CD4-positive, alpha-beta T cell (primary cell): ENCODE data around the gene PFKFB3. TPM values are rescaled to one million over a fixed set of nuclear protein-coding genes. Genes with fewer than 3 reads are reported as not detected.

Experiments used
- ATAC-seq: fragments of 200-7000 bp; cut with Tn5 transposase; one replicate; pipeline ENCODE4 v1.10.0; 2022; ENCODE audit warnings: mild to moderate bottlenecking; ENCODE audit not compliant: poor library complexity
- CTCF ChIA-PET: fragments of 350-600 bp; sonication (Branson Sonifier 250); formaldehyde crosslinking; loops from one replicate; lab custom pipeline; 2021; ENCODE audit warnings: antibody characterized with exemption, inconsistent platforms; lab: Charles Lee
- POLR2A ChIA-PET: fragments of 350-600 bp; sonication (Branson Sonifier 250); formaldehyde crosslinking; loops from one replicate; lab custom pipeline; 2021; ENCODE audit warnings: antibody characterized with exemption, inconsistent platforms; lab: Charles Lee
- DNase-seq, 14 experiments: peaks; one replicate each; pipeline ENCODE4 v3.0.0-alpha.2; 2013 to 2020; ENCODE audit warnings: mixed read lengths in 2 of 14
- H3K27ac ChIP-seq, 2 donors: one replicate each; pipeline versions ENCODE4 v1.5.1 to v1.7.0; 2013; ENCODE audit warnings: low read length in 2 of 2, low read depth in 1 of 2, mild to moderate bottlenecking in 1 of 2
- H3K27me3 ChIP-seq, 2 experiments: 1 replicate in 1 of 2; 2 replicates in 1 of 2; pipeline versions ENCODE4 v1.6.1 to v1.7.0; 2013; ENCODE audit warnings: low read length in 2 of 2, control low read depth in 1 of 2, mild to moderate bottlenecking in 1 of 2, moderate library complexity in 1 of 2; ENCODE audit not compliant: insufficient read depth in 2 of 2, control insufficient read depth in 1 of 2
- H3K36me3 ChIP-seq: one replicate; pipeline ENCODE4 v1.6.1; 2013; ENCODE audit warnings: low read length, control low read depth; ENCODE audit not compliant: insufficient read depth
- H3K4me1 ChIP-seq: one replicate; pipeline ENCODE4 v1.6.1; 2013; ENCODE audit warnings: low read length, control low read depth; ENCODE audit not compliant: insufficient read depth
- H3K4me3 ChIP-seq: one replicate; pipeline ENCODE4 v1.5.1; 2013; ENCODE audit warnings: mild to moderate bottlenecking, low read length, moderate library complexity
- H3K9me3 ChIP-seq, 2 experiments: 1 replicate in 1 of 2; 2 replicates in 1 of 2; pipeline versions ENCODE4 v1.6.1 to v1.7.0; 2013; ENCODE audit warnings: low read length in 2 of 2, mild to moderate bottlenecking in 2 of 2, control low read depth in 1 of 2, moderate library complexity in 1 of 2; ENCODE audit not compliant: control insufficient read depth in 1 of 2, insufficient read depth in 1 of 2
- H3K27ac Mint-ChIP-seq: one replicate; pipeline ENCODE4 v1.8.0; 2020; ENCODE audit warnings: mixed read lengths
- H3K27me3 Mint-ChIP-seq: one replicate; pipeline ENCODE4 v1.8.0; 2021; ENCODE audit warnings: mixed read lengths
- H3K36me3 Mint-ChIP-seq: one replicate; pipeline ENCODE4 v1.8.0; 2021; ENCODE audit warnings: low read depth, mixed read lengths
- H3K4me1 Mint-ChIP-seq: one replicate; pipeline ENCODE4 v1.8.0; 2021; ENCODE audit warnings: low read depth, mixed read lengths
- H3K4me3 Mint-ChIP-seq: one replicate; pipeline ENCODE4 v1.8.0; 2020; ENCODE audit warnings: mild to moderate bottlenecking, mixed read lengths
- H3K9me3 Mint-ChIP-seq: one replicate; pipeline ENCODE4 v1.8.0; 2020; ENCODE audit warnings: mixed read lengths
- intact Hi-C, 2 experiments: fragments of 100-400 bp; cut with DNase I in 1 of 2; cut with micrococcal nuclease in 1 of 2; formaldehyde crosslinking; loops; one replicate each; pipeline versions ENCODE4 v1.15.1 to v1.9.0; 2023 to 2025; cut with DNase I, micrococcal nuclease
- total RNA-seq, 174 experiments: library from RNA in 2 of 174; stranded (reverse) in 2 of 174; gene quantifications; one replicate each; pipeline ENCODE4 v1.2.3 and lab custom pipeline; 2021 to 2026
- TF ChIP-seq, protein P1 (sequence below): fragments of 200-600 bp; IDR thresholded peaks from one replicate; pipeline ENCODE4 v1.8.0; 2022; ENCODE audit warnings: antibody characterized with exemption, mild to moderate bottlenecking

The PFKFB3 gene
- total RNA-seq, 2 experiments from 2014 or later = 142 to 145 TPM

DNA sequence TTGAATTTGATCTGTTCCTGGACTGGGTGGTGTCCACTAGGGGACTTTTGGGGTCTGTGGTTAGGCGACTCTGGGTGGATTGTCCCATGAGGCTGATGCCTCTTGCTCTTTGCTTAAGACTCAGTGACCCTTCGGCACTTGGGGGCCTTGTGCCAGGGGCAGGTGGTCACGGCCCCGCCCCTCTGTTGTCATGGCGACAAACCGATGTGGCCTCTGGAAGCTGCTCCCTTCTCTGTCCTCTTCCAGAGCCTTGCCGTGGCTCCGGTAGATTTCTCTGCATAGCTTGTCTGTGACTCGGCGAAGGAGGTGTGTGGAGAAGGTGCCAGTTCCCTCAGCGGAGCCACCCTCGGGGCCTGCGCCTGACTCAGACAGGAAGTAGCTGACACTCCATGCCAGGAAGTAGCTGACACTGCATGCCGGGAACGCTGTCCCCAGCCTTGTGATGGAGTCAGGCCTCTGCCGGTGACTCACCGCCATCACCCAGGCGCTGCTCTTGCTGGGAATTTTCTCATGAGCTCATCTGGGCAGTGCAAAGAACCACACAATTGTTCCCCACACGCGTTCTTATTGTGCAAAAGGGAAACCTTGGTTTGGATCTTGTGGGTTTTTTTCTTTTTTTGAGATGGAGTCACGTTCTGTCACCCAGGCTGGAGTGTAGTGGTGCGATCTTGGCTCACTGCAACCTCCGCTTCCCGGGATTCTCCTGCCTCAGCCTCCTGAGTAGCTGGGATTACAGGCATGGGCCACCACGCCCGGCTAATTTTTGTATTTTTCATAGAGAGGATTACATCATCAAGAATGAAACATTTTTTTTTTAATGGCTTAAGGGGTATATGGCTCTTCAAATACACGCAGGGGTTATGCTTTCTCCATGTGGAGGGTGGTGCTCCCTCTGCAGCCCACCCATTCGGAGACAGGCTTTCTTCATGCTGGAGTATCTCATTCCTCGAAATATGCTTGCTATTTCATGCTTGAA is 72.6 kb downstream of the PFKFB3 start:
- Mint-ChIP-seq H3K4me3 (peak overlapping the region; percentile 43), H3K27ac (peak overlapping the region; percentile 91), H3K27me3 (no peaks in the 10 kb centered on the region), H3K4me1 (peaks cover 35% of the 10 kb centered on the region), H3K36me3 (no peaks in the 10 kb centered on the region), H3K9me3 (peaks cover 3% of the 10 kb centered on the region)
- peak overlapping the region; percentile 15 to 73 for H3K27ac ChIP-seq
- POLR2A ChIA-PET = interaction anchor here (0.5 to 1.8 kb wide), 12 partner anchors 9 to 581 kb away, joined by 3 to 22 read pairs (median 4); partner anchors contain the start of gene PFKFB3
- H3K36me3 ChIP-seq = no peaks in the 10 kb centered on the region
- ATAC-seq (peak; percentile 89), DNase-seq (peak; percentile 63 to 97 (median 85))
- CTCF ChIA-PET = interaction anchor here (0.6 to 1.6 kb wide), 6 partner anchors 16 to 126 kb away, joined by 3 to 8 read pairs (median 4); partner anchors contain the start of gene PFKFB3
- H3K4me1 ChIP-seq = peaks cover 42% of the 10 kb centered on the region
- H3K9me3 ChIP-seq = no peaks in the 10 kb centered on the region
- H3K4me3 ChIP-seq = peak overlapping the region; percentile 34
- TF ChIP-seq, protein P1, sequence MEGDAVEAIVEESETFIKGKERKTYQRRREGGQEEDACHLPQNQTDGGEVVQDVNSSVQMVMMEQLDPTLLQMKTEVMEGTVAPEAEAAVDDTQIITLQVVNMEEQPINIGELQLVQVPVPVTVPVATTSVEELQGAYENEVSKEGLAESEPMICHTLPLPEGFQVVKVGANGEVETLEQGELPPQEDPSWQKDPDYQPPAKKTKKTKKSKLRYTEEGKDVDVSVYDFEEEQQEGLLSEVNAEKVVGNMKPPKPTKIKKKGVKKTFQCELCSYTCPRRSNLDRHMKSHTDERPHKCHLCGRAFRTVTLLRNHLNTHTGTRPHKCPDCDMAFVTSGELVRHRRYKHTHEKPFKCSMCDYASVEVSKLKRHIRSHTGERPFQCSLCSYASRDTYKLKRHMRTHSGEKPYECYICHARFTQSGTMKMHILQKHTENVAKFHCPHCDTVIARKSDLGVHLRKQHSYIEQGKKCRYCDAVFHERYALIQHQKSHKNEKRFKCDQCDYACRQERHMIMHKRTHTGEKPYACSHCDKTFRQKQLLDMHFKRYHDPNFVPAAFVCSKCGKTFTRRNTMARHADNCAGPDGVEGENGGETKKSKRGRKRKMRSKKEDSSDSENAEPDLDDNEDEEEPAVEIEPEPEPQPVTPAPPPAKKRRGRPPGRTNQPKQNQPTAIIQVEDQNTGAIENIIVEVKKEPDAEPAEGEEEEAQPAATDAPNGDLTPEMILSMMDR = no peak
- intact Hi-C loops = loop anchor here in 1 of 2 experiments (1.0 to 10.0 kb wide), 4 partner anchors 16 to 109 kb away; no protein-coding TSS in a partner anchor
- no peaks in the 10 kb centered on the region for H3K27me3 ChIP-seq

DNA sequence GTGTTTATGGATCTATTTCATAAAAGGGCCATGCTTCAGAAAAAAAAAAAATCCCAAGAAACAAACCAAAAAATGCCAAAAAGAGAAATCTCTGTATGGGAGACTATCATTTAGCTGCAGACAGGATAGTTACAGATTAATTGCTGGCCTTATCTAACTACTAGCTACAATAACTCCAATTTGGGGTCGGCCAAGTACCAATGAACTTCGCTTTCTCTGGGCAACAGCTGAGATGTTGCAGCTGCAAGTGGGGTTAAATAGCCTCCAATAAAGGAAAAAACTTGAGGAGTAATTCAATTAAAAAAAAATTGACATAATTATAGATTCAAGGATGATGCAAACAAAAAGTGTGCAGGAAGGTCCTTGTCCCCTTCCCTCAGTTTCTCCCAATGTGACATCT is 73.6 kb downstream of the PFKFB3 start:
- no peak for ATAC-seq
- H3K27ac ChIP-seq = no peak overlapping the region
- intact Hi-C loops = loop anchor here in 1 of 2 experiments (10.0 kb wide), 1 partner anchor 108 kb away; no protein-coding TSS in a partner anchor
- DNase-seq = no peak
- TF ChIP-seq, protein P1 = no peak
- no peak overlapping the region for H3K4me3 Mint-ChIP-seq
- H3K4me1 Mint-ChIP-seq = peaks cover 28% of the 10 kb centered on the region
- H3K27me3 Mint-ChIP-seq = no peaks in the 10 kb centered on the region
- CTCF ChIA-PET = interaction anchor here (1.0 to 1.2 kb wide), 2 partner anchors 74 to 126 kb away, joined by 3 to 5 read pairs; partner anchors contain the start of gene PFKFB3
- H3K4me1 ChIP-seq = peaks cover 36% of the 10 kb centered on the region
- no peaks in the 10 kb centered on the region for H3K36me3 ChIP-seq
- no peaks in the 10 kb centered on the region for H3K36me3 Mint-ChIP-seq
- H3K4me3 ChIP-seq = no peak overlapping the region
- H3K9me3 Mint-ChIP-seq = peaks cover 3% of the 10 kb centered on the region
- H3K27ac Mint-ChIP-seq = peak overlapping the region; percentile 91
- POLR2A ChIA-PET = no interaction called here
- H3K9me3 ChIP-seq = no peaks in the 10 kb centered on the region
- no peaks in the 10 kb centered on the region for H3K27me3 ChIP-seq

DNA sequence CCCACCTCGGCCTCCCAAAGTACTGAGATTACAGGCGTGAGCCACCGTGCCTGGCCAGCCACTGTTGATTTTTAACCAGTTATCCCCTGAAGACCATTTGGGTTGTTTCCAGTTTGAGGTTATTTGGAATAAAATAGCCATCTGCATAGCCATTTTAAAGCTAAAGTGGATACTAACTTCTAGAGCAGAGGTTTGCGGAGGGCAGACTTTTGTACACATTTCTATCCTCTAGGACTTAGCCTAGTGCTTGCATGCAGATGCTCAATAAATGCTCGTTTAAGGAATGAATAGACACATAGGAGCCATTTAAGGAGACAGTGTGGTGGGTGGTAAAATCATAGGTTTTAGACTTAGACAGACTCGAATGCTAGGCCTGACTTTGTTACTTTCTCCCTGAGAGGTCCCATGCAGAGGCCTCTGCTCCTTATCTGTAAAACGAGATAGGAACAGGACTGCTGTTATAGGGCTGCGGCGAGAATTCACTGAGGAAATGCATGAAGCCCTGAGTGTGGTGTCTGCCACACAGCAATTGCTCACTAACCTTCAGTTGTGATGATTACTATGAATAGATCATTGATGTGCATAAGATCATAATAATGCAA is 75.9 kb downstream of the PFKFB3 start:
- Histone ChIP-seq H3K36me3 (no peaks in the 10 kb centered on the region), H3K27me3 (no peaks in the 10 kb centered on the region), H3K4me1 (peaks cover 26% of the 10 kb centered on the region), H3K27ac (no peak overlapping the region), H3K9me3 (no peaks in the 10 kb centered on the region), H3K4me3 (no peak overlapping the region)
- Mint-ChIP-seq H3K36me3 (no peaks in the 10 kb centered on the region), H3K27me3 (no peaks in the 10 kb centered on the region), H3K4me1 (peaks cover 20% of the 10 kb centered on the region), H3K4me3 (no peak overlapping the region), H3K9me3 (peaks cover 3% of the 10 kb centered on the region), H3K27ac (no peak overlapping the region)
- POLR2A ChIA-PET = interaction anchor here (1.2 kb wide), 1 partner anchor 13 kb away, joined by 3 read pairs; no protein-coding TSS in a partner anchor
- DNase-seq (no peak), ATAC-seq (no peak)
- intact Hi-C loops = loop anchor here in 1 of 2 experiments (10.0 kb wide), 1 partner anchor 106 kb away; no protein-coding TSS in a partner anchor
- TF ChIP-seq, protein P1 = no peak
- CTCF ChIA-PET = no interaction called here
